KMS-11 (cell line): ENCODE measurements around the gene C1QB.
A peak's percentile ranks its signal among the peaks of the same experiment; 100 is the strongest.

Experiments used
- H2AFZ ChIP-seq: fragments of 200-600 bp; sonication (generic); 2 replicates; pipeline ENCODE4 v1.6.1; 2016; ENCODE audit warnings: antibody characterized with exemption, mixed run types, low read depth
- H3K27ac ChIP-seq: fragments of 200-600 bp; sonication (generic); 2 replicates; pipeline ENCODE4 v1.6.1; 2016; ENCODE audit warnings: mild to moderate bottlenecking, mixed run types
- H3K27me3 ChIP-seq: fragments of 200-600 bp; sonication (generic); 2 replicates; pipeline ENCODE4 v1.6.1; 2017; ENCODE audit warnings: mild to moderate bottlenecking, low read depth, mixed run types, moderate library complexity; ENCODE audit not compliant: insufficient read depth
- H3K36me3 ChIP-seq: fragments of 200-600 bp; sonication (generic); 2 replicates; pipeline ENCODE4 v1.6.1; 2017; ENCODE audit warnings: mild to moderate bottlenecking, mixed run types; ENCODE audit not compliant: insufficient read depth
- H3K4me1 ChIP-seq: fragments of 200-600 bp; sonication (generic); 2 replicates; pipeline ENCODE4 v1.6.1; 2016; ENCODE audit warnings: mild to moderate bottlenecking, low read depth, mixed run types; ENCODE audit not compliant: poor library complexity, severe bottlenecking
- H3K4me2 ChIP-seq: fragments of 200-600 bp; sonication (generic); 2 replicates; pipeline ENCODE4 v1.7.0; 2016; ENCODE audit warnings: mild to moderate bottlenecking, mixed run types
- H3K4me3 ChIP-seq: fragments of 200-600 bp; sonication (generic); IDR thresholded peaks from 2 replicates; pipeline ENCODE4 v1.6.1; 2017; ENCODE audit warnings: low read depth, low read length, mixed read lengths; ENCODE audit not compliant: insufficient read depth
- H3K79me2 ChIP-seq: fragments of 200-600 bp; sonication (generic); 2 replicates; pipeline ENCODE4 v1.6.1; 2016; ENCODE audit warnings: low read depth, mixed run types; ENCODE audit not compliant: insufficient read depth
- H3K9ac ChIP-seq: fragments of 200-600 bp; sonication (generic); 2 replicates; pipeline ENCODE4 v1.6.1; 2016; ENCODE audit warnings: mild to moderate bottlenecking, mixed run types
- H4K20me1 ChIP-seq: fragments of 200-600 bp; sonication (generic); 2 replicates; pipeline ENCODE4 v1.6.1; 2016; ENCODE audit warnings: mild to moderate bottlenecking, mixed run types; ENCODE audit not compliant: insufficient read depth
- CTCF ChIP-seq: fragments of 200-600 bp; sonication (generic); conservative IDR thresholded peaks from 2 replicates; pipeline ENCODE4 v1.6.1; 2017; ENCODE audit warnings: low read depth, mild to moderate bottlenecking, antibody characterized with exemption, low read length, moderate library complexity, mixed read lengths

The C1QB gene

GRCh38 chr1:22641906-22642636, 11.0 kb upstream of the C1QB start:
- no peaks in the 10 kb centered on the region for H4K20me1 ChIP-seq
- H3K4me3 ChIP-seq: no peak overlapping the region
- H3K4me2 ChIP-seq: no peak overlapping the region
- H3K79me2 ChIP-seq: no peaks in the 10 kb centered on the region
- H2AFZ ChIP-seq: no peak overlapping the region
- no peaks in the 10 kb centered on the region for H3K36me3 ChIP-seq
- peak; percentile 78 for TF ChIP-seq CTCF
- H3K27me3 ChIP-seq: peaks cover 38% of the 10 kb centered on the region
- H3K9ac ChIP-seq: no peak overlapping the region
- H3K4me1 ChIP-seq: no peaks in the 10 kb centered on the region
- H3K27ac ChIP-seq: no peak overlapping the region

- H4K20me1 ChIP-seq: no peaks in the 10 kb centered on the region
- H3K9ac ChIP-seq: no peak within 1 kb of the TSS
- no peaks in the 10 kb centered on the region for H3K79me2 ChIP-seq
- peaks cover 47% of the 10 kb centered on the region for H3K27me3 ChIP-seq
- no peak for TF ChIP-seq CTCF
- H3K36me3 ChIP-seq: no peaks in the 10 kb centered on the region
- no peak within 1 kb of the TSS for H3K4me2 ChIP-seq
- no peaks in the 10 kb centered on the region for H3K4me1 ChIP-seq
- H3K27ac ChIP-seq: no peak within 1 kb of the TSS
- no peak within 1 kb of the TSS for H3K4me3 ChIP-seq
- no peak within 1 kb of the TSS for H2AFZ ChIP-seq
These were observed 9.7 kb upstream of the C1QB start, which contains the start of gene C1QC for GRCh38 chr1:22643381-22643780. C1QC (plus strand) TSS chr1:22643633; CDS start chr1:22644024, 391 bp downstream.

- Histone ChIP-seq H3K27me3 (peaks cover 47% of the 10 kb centered on the region), H3K4me1 (no peaks in the 10 kb centered on the region), H3K4me3 (no peak overlapping the region), H4K20me1 (no peaks in the 10 kb centered on the region), H3K27ac (no peak overlapping the region), H2AFZ (no peak overlapping the region), H3K36me3 (no peaks in the 10 kb centered on the region), H3K9ac (no peak overlapping the region), H3K79me2 (no peaks in the 10 kb centered on the region), H3K4me2 (no peak overlapping the region)
- no peak for TF ChIP-seq CTCF
These were observed 9.1 kb upstream of the C1QB start for GRCh38 chr1:22643928-22644327.

GRCh38 chr1:22645931-22646330, 7.1 kb upstream of the C1QB start:
- H3K27me3 ChIP-seq: peaks cover 54% of the 10 kb centered on the region
- H3K27ac ChIP-seq: no peak overlapping the region
- no peak overlapping the region for H3K4me2 ChIP-seq
- H3K4me3 ChIP-seq: no peak overlapping the region
- H4K20me1 ChIP-seq: no peaks in the 10 kb centered on the region
- no peak overlapping the region for H2AFZ ChIP-seq
- TF ChIP-seq CTCF: no peak
- no peak overlapping the region for H3K9ac ChIP-seq
- no peaks in the 10 kb centered on the region for H3K79me2 ChIP-seq
- H3K36me3 ChIP-seq: no peaks in the 10 kb centered on the region
- H3K4me1 ChIP-seq: no peaks in the 10 kb centered on the region
